Measurements from ENCODE around the gene MPP7. TPM values are rescaled to one million over a fixed set of nuclear protein-coding genes. Genes with fewer than 3 reads are reported as not detected.

The MPP7 gene
- polyA plus RNA-seq, 12 donors, result 2.7 to 13.6 (median 6.0) TPM; not detected in 1

DNA sequence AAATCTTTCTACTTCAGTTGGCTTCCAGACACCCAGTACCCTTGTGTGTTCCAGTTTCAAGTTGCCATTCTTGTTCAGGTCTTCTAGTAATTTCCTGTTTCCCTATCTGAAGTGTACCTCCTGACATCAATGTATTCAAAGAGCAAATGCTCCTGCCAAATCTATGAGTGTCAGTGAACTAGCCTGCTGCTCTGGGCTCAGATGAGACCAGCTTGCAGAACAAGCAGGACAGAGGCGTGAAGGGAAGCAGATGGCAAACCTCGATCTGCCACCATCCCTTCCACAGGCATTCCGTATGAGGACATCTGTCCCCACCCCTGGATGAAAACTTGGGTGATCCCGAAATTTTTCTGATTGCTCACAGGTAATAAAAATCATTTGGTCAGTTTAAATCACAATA is 4.4 kb upstream of the MPP7 start:
- no peak for DNase-seq

DNA sequence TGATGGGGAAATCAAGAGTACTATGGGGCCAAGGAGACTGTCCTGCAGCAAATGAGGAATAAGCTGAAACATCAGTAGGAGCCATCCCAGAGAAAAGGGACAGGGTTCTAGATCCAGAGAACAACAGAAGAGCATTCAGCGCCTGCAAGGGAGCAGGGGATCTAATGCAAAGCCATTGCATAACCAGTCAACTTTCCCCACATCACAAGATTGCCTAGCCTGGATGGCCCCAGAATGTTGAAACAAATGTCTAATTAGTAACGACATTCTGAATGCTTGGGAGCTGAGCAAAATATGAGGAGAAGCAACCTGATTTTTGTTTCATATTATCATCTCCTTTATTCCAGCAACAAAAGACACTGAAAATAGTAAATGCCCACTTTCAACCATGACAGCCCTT is 2.7 kb upstream of the MPP7 start:
- DNase-seq, result no peak

DNA sequence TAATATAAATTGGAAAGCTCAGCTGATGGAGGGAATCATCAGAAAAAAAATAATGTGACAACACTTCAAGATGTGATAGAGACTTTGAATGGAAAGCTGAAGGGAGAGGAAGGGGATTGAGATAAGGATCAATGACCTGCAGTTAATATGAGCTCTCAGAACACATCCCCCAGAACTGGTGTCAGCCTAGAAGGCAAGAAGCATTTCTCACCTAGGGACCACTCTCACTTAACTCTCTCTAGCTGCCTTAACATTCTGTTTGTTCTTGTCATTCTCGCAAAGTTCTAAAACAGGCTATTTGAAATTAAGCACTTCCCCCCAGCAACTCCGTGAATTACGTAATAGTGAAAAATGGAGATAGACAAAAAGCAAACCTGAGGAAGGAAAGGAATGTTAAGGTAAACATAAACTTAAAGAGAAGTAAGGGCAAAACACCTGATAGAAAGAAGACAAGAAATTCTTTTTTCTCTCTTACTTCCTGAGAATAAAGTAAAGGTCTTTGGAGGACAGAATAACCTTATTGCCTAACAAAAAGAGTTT is 1.2 kb upstream of the MPP7 start:
- no peak for DNase-seq

DNA sequence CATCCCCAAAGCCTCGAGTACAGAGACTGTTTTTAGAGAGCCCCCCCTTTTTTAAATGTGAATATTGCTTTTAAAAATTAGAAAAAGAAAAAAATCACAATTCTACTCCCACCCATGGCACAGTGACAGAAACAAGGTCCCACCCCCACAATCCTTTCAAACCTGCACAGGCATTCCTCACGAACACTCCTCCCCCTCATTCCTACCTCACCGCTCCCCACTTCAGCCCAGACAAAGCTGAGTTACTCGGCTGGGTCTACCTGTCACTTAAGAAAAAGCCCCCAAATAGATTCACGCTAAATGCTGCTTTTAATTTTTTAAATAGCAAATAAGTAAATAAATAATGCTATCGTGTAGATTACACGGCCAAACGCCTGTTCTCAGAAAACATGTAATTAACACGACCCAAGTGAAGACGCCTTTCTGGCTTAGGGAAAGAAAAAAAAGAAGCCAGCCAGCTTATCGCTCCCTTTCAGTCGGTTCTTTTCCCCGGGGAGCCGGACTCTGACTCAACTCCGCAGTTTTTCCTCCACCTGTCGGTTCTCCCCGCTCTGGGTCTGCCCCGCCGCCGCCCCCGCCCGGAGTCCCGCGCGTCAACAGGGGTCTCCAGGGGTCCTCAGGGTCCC is 739 bp downstream of the MPP7 start:
- DNase-seq, result no peak

DNA sequence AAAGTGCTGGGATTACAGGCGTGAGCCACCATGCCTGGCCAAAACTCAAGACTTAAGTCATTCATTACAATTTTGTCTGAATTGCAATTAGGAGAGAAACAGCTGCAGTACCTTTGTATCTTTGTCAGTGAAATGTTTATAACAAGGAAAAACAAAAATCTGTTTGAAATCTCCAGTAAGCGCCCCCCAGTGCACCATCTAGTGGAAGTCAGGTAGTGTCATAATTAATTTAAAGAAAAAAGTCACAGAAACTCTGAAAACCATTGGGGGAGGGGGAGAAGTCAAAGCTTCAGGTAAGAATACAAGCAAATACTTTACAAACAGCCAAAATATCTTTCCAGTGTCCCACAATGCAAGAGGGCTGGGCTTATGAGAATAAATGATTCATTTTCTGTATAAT is 2.8 kb downstream of the MPP7 start:
- no peak for DNase-seq

DNA sequence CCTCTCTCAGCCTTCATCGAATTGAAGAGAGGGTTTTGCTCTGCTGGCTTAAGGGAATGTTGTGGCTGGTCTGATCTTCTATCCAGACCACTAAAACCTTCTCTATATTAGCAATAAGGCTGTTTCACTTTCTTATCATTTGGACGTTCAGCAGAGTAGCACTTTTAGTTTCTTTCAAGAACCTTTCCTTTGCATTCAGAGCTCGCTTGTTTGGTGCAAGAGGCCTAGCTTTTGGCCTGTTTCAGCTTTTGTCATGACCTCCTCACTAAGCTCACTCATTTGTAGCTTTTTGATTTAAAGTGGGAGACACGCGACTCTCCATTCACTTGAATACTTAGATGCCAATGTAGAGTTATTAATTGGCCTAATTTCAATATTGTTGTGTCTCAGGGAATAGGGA is 3.9 kb downstream of the MPP7 start:
- no peak for DNase-seq

DNA sequence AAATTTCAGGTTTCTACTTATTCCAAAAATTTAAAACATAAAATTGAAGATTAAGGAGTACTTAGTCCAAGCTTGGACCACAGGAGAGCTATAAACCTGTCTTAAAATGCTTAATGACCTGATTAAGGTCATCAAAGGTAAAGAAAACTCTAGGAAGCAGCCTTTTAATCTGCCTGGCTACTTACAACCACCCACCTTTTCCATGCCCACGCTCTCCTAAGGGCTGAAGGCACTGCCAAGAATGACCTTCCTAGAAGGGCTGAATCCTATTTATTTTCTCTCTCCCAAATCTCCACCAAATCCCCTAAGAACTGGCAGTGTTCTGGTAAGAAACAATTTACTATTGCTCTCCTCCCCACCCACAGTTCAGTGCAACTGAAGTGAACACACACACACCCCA is 6.8 kb downstream of the MPP7 start:
- DNase-seq, result no peak

DNA sequence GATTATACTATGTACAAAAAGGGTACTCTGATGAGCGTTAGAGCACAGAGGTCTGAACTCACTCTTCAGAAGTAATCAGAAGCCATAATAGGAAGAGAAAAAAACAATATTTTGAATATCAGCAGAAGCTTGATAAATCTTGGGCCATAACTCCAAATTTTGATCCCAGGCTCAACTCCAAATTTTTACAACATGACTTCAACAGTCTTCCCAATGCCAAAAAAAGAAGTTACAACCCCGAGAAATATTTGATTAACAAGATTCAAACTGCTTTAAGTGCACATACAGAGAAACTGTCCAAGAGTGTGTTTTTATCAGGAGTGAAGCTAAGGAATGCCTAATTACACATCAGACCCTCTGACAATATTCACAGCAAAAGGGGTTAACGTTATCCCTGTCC is 7.5 kb downstream of the MPP7 start:
- DNase-seq, result peak; percentile 24

DNA sequence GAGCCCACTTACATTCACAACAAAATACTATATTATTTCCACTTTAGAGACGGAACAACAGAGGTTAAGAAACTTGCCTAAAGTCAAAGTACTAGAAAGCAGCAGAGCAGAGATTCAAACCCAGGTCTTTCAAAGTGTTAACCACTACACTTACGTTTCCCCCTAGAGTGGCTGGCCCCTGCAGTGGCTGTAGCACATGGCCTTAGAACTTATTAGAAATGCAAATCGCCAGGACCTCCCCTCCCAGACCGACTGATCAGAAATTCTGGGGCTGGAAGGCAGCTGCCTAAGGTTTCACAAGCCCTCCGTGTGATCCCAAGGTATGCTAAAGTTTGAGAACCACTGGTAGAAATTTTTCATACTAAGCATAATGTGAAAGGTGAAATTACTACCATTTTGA is 8.1 kb downstream of the MPP7 start:
- no peak for DNase-seq

DNA sequence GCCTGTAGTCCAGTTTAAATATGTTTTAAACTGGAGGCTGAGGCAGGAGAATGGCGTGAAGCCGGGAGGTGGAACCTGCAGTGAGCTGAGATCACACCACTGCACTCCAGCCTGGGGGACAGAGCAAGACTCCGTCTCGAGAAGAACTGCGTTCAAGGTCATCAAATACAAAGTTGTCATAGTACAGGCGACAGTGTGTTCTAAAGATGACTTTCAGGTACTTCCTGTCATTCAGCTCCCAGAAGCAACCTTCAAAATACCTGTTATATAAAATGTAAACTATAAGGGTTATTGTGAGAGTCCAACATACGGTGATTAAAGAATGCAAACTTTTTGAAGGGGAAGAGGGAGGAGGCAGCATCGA is 8.7 kb downstream of the MPP7 start:
- no peak for DNase-seq

DNA sequence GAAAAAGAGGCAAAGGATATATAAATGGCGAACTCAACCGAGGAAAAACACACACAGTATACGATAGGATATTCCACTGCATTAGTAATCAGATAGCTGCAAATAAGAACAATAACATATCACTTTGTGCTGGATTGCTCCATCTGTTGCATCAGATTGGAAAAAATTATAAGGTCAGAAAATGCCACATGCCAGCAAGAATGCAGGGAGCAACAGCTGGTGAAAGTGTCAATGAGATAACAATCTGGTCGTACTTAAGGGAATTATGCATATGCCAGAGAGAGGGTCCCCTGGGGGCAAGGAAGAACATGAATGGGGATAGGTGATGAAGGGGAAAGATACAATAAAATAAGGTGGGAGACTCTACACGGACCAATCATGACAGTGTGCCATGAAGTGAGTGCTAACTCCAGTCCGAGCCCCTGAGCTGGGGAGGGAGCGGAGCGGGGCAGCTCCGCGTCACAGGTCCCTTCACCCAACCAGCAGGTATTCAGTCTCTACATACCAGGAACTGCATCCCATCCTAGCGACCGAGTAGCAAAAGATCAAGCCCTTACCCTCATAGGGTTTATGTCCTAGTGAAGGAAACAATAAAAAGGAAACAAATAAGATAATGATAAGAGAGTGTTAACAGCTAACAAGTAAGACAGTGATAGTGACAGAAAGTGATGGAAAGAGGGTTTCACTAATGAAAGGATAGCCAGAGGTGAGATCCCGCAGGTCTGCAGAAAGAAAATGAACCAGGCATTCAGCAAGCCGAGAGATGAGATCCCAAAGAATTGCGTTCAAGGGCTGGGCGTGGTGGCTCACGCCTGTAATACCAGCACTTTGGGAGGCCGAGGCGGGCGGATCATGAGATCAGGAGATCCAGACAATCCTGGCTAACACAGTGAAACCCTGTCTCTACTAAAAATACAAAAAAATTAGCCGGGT is 9.4 kb downstream of the MPP7 start:
- DNase-seq, result no peak

DNA sequence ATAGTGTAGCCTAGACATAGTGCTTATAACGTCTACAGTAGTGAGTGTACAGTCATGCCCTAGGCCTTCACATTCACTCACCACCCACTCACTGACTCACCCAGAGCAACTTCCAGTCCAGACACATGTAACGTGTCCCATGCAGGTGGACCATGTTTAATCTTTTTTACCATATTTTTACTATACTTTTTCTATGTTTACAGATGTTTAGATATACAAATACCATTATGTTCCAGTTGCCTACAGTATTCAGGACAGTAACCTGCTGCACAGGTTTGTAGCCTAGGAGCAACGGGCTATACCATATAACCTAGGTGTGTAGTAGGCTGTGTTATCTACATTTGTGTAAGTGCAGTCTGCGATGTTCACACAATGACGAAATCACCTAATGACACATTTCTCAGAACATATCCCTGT is 11.0 kb downstream of the MPP7 start:
- no peak for DNase-seq

DNA sequence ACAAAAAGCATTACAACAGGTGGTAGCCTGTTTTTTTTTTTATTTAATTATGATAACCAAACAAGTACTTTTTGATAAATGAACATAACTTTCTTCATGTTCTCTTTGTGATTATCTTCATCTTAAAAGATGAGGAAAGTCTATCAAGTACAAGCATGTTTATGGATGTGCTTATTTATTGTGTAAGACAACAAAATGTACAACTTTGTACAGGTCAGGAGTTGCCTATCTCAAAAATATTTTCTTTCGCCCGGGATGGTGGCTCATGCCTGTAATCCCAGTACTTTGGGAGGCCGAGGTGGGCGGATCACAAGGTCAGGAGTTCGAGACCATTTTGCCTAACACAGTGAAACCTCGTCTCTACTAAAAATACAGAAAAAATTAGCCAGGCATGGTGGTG is 17.0 kb downstream of the MPP7 start:
- no peak for DNase-seq

DNA sequence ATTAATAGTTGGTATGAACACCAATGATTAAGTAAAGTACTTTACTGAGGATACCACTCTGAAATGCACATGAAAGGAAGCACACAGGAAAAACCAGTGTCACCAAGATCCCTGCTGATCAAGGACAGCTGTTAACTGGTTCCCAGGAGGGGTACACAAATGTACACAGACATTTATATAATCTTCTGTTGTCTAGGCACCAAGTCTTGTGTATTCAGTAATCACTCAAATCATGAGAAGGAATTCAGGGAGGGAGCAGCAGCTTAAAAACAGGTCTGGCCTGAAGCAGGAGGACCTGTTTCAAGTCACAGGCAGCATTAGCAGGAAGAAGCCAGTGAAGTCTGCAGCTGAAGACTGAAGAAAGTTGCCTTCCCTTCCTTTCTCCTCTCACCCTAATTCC is 18.7 kb downstream of the MPP7 start:
- no peak for DNase-seq

DNA sequence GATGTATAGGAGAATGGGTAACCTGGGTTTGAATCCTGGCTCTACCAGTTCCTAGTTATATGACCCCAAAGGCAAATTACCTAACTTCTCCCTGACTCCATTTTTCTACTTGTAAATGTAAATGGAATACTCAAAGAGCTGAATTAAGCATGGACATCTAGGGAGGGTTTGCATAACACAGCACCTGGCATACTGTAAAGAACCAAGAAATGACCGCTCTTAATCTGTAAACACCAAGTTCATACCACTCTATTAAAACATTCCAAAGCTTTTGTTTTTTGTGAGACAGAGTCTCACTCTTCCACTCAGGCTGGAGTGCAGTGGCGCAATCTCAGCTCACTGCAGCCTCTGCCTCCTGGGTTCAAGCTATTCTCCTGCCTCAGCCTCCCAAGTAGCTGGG is 19.6 kb downstream of the MPP7 start:
- DNase-seq, result no peak

DNA sequence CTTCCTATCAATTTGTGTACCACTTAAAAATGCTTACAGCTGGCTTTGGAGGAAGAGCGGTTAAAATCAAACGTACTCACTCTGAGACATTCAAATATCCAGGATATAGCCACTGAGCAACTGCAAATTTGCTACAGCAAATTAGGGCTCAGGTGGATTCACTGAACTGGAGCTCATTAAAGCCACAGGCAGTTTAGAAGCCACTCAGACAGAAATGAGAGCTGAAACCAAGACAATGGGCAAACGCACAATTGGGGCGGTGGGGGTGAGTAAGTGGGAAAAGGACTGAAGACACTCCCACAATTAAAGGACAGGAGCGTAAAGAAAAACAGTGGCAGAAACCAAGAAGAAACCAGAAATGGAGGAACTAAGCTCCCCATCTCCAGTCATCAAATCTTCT is 20.5 kb downstream of the MPP7 start:
- DNase-seq, result no peak

DNA sequence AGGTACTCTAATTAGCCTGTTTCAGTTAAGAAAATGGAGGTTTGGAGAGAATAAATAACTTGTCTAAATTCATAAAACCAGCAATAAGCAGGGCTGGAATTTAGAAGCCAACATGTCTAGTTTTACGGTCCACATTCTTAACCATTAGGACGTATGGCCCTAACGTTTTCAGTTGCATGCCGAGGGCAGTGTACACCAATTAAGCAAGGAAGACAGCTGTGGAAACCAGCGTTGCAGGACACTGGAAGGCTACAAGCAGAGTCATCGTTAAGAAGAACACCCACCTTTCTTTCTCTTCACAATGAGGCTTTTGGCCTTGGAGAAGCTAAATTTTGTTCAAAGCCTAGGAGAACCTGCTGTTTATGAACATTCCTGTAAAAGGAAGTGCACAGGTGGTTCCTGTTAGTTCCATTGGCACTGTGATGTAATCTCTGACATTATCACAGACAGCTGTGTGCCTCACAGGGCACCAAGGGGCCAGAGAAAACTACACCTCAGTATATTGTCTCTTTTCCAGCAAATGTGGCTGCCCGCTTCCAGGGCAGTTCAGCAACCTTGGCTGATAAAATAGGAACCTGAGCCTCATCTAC is 21.0 kb downstream of the MPP7 start:
- DNase-seq, result no peak

DNA sequence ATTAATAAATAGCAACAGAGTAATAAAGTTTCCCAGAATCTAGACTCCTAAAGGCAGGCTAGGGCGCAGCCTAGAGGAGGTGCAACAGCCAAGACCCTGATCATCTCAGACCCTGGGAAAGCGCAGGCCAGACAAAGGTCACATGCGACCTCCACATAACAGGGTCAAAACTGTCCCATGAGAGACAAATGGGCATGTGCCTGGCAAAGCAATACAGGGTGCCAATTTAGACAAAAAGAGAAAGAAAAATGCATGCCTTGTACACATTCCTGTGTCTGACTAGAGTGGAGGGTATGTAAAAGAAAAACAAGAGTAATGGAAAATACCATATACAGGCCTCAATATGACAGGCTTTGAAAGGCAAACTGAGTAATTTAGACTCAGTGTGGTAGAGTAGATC is 22.2 kb downstream of the MPP7 start:
- no peak for DNase-seq

DNA sequence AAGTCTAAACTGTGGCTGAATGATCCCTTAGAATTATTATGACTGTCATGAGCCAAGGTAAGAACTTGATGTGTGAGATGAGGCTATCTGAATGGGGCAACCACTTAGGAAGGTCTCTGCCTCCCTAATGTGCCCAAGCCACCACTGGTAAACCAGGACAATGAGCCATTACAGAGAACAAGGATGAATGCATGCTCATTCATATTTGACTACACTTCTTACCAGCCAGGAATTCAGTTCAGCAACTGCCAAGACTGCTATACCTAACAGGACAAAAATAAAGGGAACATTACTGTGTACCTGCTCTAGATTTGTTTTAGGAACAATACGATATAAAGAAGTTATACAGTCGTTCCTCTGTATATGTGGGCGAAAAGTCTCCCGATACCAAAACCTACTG is 23.0 kb downstream of the MPP7 start:
- DNase-seq, result no peak

DNA sequence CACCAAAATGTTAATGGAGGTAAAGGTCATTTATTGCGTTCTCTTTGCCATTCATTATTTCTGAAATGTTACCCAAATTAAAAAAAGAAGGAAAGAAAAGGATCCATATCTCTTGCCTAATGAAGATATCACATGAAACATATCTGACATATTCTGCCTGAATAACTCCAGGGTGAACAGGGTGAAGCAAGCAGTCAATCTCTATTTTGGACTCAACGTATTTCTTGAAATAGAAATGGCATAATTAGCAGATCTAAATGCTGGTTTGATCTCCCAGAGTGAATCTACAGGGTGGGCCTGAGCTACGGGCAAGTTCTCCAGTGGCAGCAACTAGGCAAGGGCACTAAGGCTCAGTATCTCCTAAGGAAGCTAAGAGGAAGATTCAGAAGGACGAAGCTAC is 24.0 kb downstream of the MPP7 start:
- DNase-seq, result no peak

DNA sequence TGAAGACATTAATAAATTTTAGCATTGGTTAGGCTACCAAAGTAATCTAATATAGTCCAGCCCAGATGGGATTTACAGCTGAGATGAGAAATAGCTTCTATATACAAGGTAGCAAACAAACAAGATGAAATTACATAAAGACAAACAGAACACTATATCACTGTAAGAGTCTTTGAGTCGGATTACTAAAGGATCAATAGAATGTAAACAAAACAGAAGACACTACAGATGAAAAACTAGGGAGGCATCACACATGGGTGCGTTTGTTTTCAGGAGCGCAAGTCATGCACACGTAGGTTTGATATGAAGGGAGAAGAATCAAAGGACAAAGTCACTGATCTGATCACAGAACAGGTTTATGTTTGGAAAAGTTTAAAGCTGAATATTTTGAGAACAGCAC is 26.5 kb downstream of the MPP7 start:
- DNase-seq, result no peak

DNA sequence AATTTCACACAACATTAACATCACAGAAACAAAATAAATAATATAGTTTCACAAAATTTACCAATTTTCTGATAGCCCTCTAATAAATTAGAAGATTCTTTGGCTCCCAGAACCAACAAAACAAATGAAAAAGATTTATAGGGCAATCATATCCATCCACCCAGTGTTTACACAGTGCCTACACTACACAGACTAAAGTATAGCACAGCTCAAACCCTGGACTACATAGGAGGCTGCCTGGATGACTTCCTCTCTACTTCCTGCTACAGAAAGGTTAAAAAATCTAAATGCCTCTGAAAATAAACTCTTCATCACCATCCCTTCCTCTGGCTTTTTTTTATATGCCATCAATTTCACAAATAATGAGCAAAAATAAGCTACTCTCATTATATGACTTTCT is 28.4 kb downstream of the MPP7 start:
- no peak for DNase-seq

DNA sequence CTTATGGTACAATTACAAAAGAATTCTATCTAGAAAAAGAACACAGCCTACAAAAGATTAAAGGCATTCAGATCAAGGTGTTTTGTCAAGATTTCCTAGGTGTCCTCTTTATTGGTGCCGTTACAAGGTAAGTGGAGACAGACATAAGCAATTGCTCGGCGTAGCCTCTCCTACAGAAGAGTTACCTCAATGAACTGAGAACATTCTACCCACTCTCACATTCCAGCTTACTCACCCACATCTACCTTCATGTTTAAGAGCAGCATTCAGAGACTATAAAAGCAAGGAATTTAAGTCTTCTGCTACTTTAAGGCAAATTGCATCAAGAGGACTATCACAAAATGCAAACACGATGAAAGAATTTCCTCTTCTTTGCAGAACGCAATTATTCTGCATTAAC is 29.5 kb downstream of the MPP7 start:
- no peak for DNase-seq

Data from muscle of arm (tissue), 12 donors.